ENCODE results near the gene MTCL1.

MTCL1 gene

DNA sequence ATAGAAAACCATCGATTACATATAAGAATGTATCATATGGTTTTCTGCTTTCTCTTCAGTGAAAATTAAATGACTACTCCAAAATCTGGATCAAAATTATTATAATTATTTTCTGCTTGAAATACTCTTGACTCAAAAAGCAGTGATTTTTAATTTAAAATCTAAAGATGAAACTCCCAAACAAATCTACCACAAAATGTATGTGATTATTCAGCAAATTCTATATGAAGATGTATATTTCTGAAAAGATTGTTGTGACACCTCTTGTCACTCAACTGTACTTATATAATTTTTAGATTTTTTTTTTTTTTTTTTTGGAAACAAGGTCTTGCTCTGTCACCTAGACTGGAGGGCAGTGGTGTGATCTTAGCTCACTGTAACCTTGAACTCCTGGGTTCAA is 98.6 kb downstream of the MTCL1 start:
- no peak overlapping the region for H3K4me3 ChIP-seq (ENCODE audit: low read depth, low read length)
- POLR2A ChIA-PET: no interaction called here

GRCh38 chr18:8805552-8805951 is 100.2 kb downstream of the MTCL1 start:
- TF ChIP-seq, protein P1, sequence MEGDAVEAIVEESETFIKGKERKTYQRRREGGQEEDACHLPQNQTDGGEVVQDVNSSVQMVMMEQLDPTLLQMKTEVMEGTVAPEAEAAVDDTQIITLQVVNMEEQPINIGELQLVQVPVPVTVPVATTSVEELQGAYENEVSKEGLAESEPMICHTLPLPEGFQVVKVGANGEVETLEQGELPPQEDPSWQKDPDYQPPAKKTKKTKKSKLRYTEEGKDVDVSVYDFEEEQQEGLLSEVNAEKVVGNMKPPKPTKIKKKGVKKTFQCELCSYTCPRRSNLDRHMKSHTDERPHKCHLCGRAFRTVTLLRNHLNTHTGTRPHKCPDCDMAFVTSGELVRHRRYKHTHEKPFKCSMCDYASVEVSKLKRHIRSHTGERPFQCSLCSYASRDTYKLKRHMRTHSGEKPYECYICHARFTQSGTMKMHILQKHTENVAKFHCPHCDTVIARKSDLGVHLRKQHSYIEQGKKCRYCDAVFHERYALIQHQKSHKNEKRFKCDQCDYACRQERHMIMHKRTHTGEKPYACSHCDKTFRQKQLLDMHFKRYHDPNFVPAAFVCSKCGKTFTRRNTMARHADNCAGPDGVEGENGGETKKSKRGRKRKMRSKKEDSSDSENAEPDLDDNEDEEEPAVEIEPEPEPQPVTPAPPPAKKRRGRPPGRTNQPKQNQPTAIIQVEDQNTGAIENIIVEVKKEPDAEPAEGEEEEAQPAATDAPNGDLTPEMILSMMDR (IDR thresholded peaks at IDR 0.05; ENCODE audit: insufficient read depth, low read length, missing control alignments): no peak
- H3K4me3 ChIP-seq (ENCODE audit: low read depth, low read length): no peak overlapping the region
- CTCF ChIA-PET: no interaction called here
- DNase-seq (ENCODE audit: low read depth, low spot score): no peak
- POLR2A ChIA-PET: no interaction called here

More for the DNA sequence above, 98.6 kb downstream of the MTCL1 start:
- TF ChIP-seq, protein P1 (IDR thresholded peaks at IDR 0.05; ENCODE audit: insufficient read depth, low read length, missing control alignments): no peak
- DNase-seq (ENCODE audit: low read depth, low spot score): no peak
- CTCF ChIA-PET: interaction anchor here (1.3 to 7.5 kb wide), 2 partner anchors 10 to 179 kb away, joined by 3 to 35 read pairs; no protein-coding TSS in a partner anchor

DNA sequence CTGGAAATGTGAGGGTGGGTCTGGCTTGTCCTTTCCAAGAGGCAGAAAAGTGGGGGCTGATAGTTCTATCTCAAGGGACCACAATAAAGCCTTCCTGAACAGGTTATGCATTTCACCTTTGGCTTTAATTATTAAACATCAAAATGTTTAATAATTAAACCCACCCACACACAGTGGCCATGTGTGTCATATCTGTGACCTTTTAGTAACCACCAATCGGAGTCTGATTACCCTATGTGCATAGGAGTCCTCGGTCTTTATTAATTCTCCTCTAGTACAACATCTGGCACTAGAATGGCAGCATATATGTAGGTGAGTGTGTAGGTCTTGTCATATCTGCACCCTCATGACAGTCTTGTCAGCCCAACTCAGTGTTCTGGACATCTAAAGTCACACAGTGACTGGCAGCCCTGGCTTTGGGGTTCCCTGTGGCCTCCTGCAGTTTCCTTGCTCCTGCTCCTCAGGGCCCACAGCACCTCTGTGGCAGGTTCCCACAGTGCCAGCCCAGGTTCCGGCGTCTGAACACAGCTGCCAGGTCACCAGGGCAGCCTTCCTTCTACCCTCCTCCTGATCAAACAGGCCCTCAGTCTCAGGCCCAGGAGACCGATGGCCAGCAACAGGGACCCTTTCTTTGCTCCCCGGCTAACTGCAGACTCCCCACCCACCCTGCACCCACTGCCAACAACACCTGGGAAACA is 100.9 kb downstream of the MTCL1 start:
- CTCF ChIA-PET: no interaction called here
- no peak for DNase-seq (ENCODE audit: low read depth, low spot score)
- TF ChIP-seq, protein P1 (IDR thresholded peaks at IDR 0.05; ENCODE audit: insufficient read depth, low read length, missing control alignments): no peak
- POLR2A ChIA-PET: no interaction called here
- no peak overlapping the region for H3K4me3 ChIP-seq (ENCODE audit: low read depth, low read length)

DNA sequence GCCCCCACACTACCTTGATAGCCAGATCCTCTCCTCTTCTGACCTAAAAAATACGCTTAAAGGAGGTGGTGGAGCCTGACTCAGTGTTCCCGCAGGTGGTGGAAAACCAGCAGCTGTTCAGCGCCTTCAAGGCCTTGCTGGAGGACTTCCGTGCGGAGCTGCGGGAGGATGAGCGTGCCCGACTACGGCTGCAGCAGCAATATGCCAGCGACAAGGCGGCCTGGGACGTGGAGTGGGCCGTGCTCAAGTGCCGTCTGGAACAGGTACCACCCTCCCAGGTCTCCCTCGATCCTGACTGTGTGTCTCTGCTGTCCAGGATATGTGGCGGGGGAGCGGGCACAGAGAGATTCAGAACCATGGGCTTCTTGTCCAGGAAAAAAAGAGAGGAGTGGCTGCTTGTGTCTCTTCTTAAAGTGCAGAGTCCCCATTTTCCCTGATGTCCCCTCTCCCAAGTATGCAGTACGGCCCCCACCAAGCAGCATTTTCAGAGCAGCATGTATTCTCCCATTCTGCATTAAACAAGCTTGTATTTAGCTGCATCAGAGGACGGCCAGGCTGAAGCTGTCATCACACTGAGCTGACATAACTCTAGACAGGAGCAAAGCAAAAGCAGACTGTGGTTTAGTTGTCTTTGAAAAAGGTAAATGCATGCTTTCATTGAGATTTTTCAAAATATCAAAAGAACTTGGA is 101.6 kb downstream of the MTCL1 start:
- ChIA-PET CTCF (interaction anchor here (0.8 to 2.1 kb wide), 3 partner anchors 111 to 181 kb away, joined by 3 to 6 read pairs (median 3); no protein-coding TSS in a partner anchor), POLR2A (no interaction called here)
- DNase-seq (ENCODE audit: low read depth, low spot score): no peak
- no peak overlapping the region for H3K4me3 ChIP-seq (ENCODE audit: low read depth, low read length)
- TF ChIP-seq, protein P1 (IDR thresholded peaks at IDR 0.05; ENCODE audit: insufficient read depth, low read length, missing control alignments): no peak

GRCh38 chr18:8807488-8807805 is 102.1 kb downstream of the MTCL1 start:
- no peak overlapping the region for H3K4me3 ChIP-seq (ENCODE audit: low read depth, low read length)
- TF ChIP-seq, protein P1 (IDR thresholded peaks at IDR 0.05; ENCODE audit: insufficient read depth, low read length, missing control alignments): no peak
- no peak for DNase-seq (ENCODE audit: low read depth, low spot score)
- ChIA-PET CTCF (interaction anchor here (0.8 to 2.1 kb wide), 4 partner anchors 111 to 180 kb away, joined by 3 to 6 read pairs (median 3); no protein-coding TSS in a partner anchor), POLR2A (no interaction called here)

GRCh38 chr18:8808001-8808400 is 102.6 kb downstream of the MTCL1 start:
- DNase-seq (ENCODE audit: low read depth, low spot score): no peak
- CTCF ChIA-PET: interaction anchor here (0.8 to 2.1 kb wide), 4 partner anchors 112 to 180 kb away, joined by 3 to 6 read pairs (median 3); no protein-coding TSS in a partner anchor
- H3K4me3 ChIP-seq (ENCODE audit: low read depth, low read length): no peak overlapping the region
- POLR2A ChIA-PET: interaction anchor here (0.7 kb wide), 1 partner anchor 9 kb away, joined by 8 read pairs; no protein-coding TSS in a partner anchor
- TF ChIP-seq, protein P1 (IDR thresholded peaks at IDR 0.05; ENCODE audit: insufficient read depth, low read length, missing control alignments): no peak
